Osteoblast (primary cell): ENCODE data around the gene DIPK1B. TPM values are rescaled to one million over a fixed set of nuclear protein-coding genes. Genes with fewer than 3 reads are reported as not detected.

ENCODE experiments used
- DNase-seq: peaks from one replicate; pipeline ENCODE4 v3.0.0; 2011; ENCODE audit warnings: low spot score, mixed read lengths; ENCODE audit not compliant: insufficient read length; ENCODE audit errors: missing footprints
- H2AFZ ChIP-seq: 2 replicates; pipeline ENCODE4 v1.6.0; 2011; ENCODE audit warnings: mild to moderate bottlenecking, low read length
- H3K27ac ChIP-seq: 2 replicates; pipeline ENCODE4 v1.5.1; 2011; ENCODE audit warnings: mild to moderate bottlenecking, low read depth, low read length, moderate library complexity
- H3K27me3 ChIP-seq: 2 replicates; pipeline ENCODE4 v1.6.0; 2012; ENCODE audit warnings: mild to moderate bottlenecking, control low read depth, inconsistent platforms, low read length, moderate library complexity; ENCODE audit not compliant: insufficient read depth
- H3K36me3 ChIP-seq: 2 replicates; pipeline ENCODE4 v1.5.1; 2011; ENCODE audit warnings: mild to moderate bottlenecking, low read length, control low read depth, moderate library complexity; ENCODE audit not compliant: insufficient read depth
- H3K4me1 ChIP-seq: 2 replicates; pipeline ENCODE4 v1.5.1; 2011; ENCODE audit warnings: mild to moderate bottlenecking, low read length, control low read depth, moderate library complexity; ENCODE audit not compliant: insufficient read depth
- H3K4me2 ChIP-seq: 2 replicates; pipeline ENCODE4 v1.6.0; 2011; ENCODE audit warnings: mild to moderate bottlenecking, low read length; ENCODE audit not compliant: insufficient read depth
- H3K4me3 ChIP-seq: fragments of 200-600 bp; sonication (generic); 3 replicates; pipeline ENCODE4 v1.5.1; 2012; ENCODE audit warnings: mild to moderate bottlenecking, low read length, inconsistent platforms; ENCODE audit not compliant: insufficient read depth
- H3K79me2 ChIP-seq: 2 replicates; pipeline ENCODE4 v1.6.0; 2012; ENCODE audit warnings: mild to moderate bottlenecking, low read length, control low read depth, inconsistent platforms; ENCODE audit not compliant: insufficient read depth
- H3K9me3 ChIP-seq: 2 replicates; pipeline ENCODE4 v1.5.1; 2011; ENCODE audit warnings: low read depth, low read length, control low read depth
- H4K20me1 ChIP-seq: 2 replicates; pipeline ENCODE4 v1.6.0; 2012; ENCODE audit warnings: mild to moderate bottlenecking, low read length, control low read depth; ENCODE audit not compliant: insufficient read depth
- total RNA-seq: library from RNA; depleted of rRNA; stranded (reverse); fragments of >200 nt; gene quantifications from 2 replicates; pipeline ENCODE4 v1.2.3, GENCODE V29; 2012
- TF ChIP-seq, protein P1 (sequence below): IDR thresholded peaks from 2 replicates; pipeline ENCODE4 v1.5.1; 2011; ENCODE audit warnings: mild to moderate bottlenecking, low read depth, low read length, moderate library complexity; ENCODE audit errors: extremely low read depth

DIPK1B gene
- total RNA-seq, 1 donor = not detected

DNA sequence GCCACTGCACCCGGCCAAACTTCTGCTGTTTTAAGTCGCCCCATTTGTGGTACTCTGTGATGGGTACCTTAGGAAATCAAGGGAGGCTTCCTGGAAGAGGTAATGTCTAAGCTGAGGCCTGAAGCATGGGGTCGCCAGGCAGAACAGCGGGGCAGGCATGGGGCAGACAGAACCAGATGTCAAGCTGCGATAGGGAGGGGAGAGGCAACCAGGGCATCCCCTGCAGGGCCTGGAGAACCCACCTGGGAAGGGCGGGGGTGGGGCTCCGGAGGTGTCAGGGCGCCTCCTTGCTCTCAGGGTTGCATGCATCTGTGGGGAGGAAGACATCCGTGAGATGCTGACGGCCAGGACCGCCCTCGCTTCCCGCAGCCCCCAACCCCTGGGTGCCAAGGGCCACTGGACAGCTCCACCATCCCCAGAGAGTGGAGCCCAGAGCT lies 49.2 kb downstream of the DIPK1B start:
- H3K4me3 ChIP-seq = no peak overlapping the region
- H3K36me3 ChIP-seq = no peaks in the 10 kb centered on the region
- no peaks in the 10 kb centered on the region for H3K4me1 ChIP-seq

DNA sequence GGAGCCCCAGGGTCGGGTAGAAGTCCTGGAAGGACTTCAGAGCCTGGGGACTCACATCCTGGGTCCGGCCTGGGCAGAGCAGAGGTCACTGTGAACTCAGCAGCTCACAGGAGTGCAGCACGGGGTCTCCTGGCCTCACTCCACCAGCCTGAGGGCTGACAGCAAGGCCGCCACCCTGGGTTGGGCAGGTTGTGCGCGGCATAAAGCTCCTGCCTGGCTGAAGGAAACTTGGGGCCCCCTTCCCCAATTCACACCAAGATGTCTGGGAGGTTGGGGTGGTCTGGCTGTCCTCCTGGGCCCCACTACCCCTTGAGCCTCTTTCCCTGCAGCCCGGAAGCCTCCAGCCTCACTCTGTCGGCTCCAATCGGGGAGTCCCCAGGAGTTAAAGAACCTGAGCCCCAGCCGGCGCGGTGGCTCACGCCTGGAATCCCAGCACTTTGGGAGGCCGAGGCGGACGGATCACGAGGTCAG lies 49.9 kb downstream of the DIPK1B start:
- H3K27me3 ChIP-seq = no peaks in the 10 kb centered on the region
- H4K20me1 ChIP-seq = no peaks in the 10 kb centered on the region
- H3K4me1 ChIP-seq = no peaks in the 10 kb centered on the region
- no peak overlapping the region for H2AFZ ChIP-seq
- no peak overlapping the region for H3K4me2 ChIP-seq
- TF ChIP-seq, protein P1, sequence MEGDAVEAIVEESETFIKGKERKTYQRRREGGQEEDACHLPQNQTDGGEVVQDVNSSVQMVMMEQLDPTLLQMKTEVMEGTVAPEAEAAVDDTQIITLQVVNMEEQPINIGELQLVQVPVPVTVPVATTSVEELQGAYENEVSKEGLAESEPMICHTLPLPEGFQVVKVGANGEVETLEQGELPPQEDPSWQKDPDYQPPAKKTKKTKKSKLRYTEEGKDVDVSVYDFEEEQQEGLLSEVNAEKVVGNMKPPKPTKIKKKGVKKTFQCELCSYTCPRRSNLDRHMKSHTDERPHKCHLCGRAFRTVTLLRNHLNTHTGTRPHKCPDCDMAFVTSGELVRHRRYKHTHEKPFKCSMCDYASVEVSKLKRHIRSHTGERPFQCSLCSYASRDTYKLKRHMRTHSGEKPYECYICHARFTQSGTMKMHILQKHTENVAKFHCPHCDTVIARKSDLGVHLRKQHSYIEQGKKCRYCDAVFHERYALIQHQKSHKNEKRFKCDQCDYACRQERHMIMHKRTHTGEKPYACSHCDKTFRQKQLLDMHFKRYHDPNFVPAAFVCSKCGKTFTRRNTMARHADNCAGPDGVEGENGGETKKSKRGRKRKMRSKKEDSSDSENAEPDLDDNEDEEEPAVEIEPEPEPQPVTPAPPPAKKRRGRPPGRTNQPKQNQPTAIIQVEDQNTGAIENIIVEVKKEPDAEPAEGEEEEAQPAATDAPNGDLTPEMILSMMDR = no peak
- H3K9me3 ChIP-seq = no peaks in the 10 kb centered on the region
- H3K79me2 ChIP-seq = no peaks in the 10 kb centered on the region
- H3K27ac ChIP-seq = no peak overlapping the region
- H3K4me3 ChIP-seq = no peak overlapping the region
- DNase-seq = peak; percentile 58
- no peaks in the 10 kb centered on the region for H3K36me3 ChIP-seq

More for the DNA sequence above, 49.2 kb downstream of the DIPK1B start:
- Histone ChIP-seq H4K20me1 (no peaks in the 10 kb centered on the region), H3K27ac (no peak overlapping the region), H3K4me2 (no peak overlapping the region), H2AFZ (no peak overlapping the region), H3K27me3 (no peaks in the 10 kb centered on the region), H3K9me3 (no peaks in the 10 kb centered on the region), H3K79me2 (no peaks in the 10 kb centered on the region)
- TF ChIP-seq, protein P1 = no peak
- peak; percentile 76 for DNase-seq

DNA sequence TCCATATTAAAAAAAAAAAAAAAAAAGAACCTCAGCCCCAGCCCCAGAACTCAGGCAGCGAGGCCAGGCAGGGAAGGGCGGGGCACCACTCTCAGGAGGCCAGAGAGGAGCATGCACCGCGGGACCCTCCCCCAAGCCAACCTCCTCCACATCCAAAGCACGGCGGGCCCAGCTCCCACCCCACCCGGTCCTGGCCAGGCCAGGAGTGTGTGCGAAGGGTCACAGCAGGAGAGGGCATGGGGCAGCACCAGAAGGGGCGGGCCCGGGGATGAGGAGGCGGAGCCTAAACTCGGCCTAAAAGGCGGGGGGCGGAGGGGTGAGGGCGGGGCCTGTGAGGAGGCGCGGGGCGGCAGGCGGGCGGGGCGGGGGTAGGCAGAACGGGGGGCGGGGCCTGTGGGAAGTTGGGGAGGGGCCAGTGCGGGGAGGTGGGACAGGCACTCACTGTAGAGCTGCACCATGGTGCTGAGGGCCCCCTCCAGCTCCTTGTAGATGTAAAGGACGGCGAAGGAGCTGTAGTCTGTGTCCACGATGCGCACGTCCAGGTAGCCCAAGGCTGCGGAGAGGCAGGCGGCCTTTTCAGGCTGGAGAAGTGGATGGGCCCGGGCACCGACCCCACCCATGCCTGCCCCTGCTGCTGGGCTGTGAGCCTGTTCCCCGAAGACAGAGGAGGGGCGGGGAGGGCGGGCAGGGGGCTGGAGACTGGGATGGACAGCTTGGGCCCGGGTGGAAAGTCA lies 50.7 kb downstream of the DIPK1B start:
- DNase-seq = peak; percentile 84
- TF ChIP-seq, protein P1 = no peak
- H3K4me2 ChIP-seq = no peak overlapping the region
- H3K4me1 ChIP-seq = no peaks in the 10 kb centered on the region
- H3K9me3 ChIP-seq = no peaks in the 10 kb centered on the region
- no peaks in the 10 kb centered on the region for H3K79me2 ChIP-seq
- no peaks in the 10 kb centered on the region for H4K20me1 ChIP-seq
- no peak overlapping the region for H3K4me3 ChIP-seq
- H3K27me3 ChIP-seq = peaks cover 3% of the 10 kb centered on the region
- no peaks in the 10 kb centered on the region for H3K36me3 ChIP-seq
- H2AFZ ChIP-seq = no peak overlapping the region
- H3K27ac ChIP-seq = no peak overlapping the region

- TF ChIP-seq, protein P1 = no peak
- Histone ChIP-seq H3K27ac (no peak overlapping the region), H2AFZ (no peak overlapping the region), H3K9me3 (no peaks in the 10 kb centered on the region), H3K27me3 (peaks cover 4% of the 10 kb centered on the region), H3K79me2 (no peaks in the 10 kb centered on the region), H4K20me1 (no peaks in the 10 kb centered on the region), H3K4me2 (no peak overlapping the region), H3K4me1 (no peaks in the 10 kb centered on the region), H3K4me3 (no peak overlapping the region), H3K36me3 (no peaks in the 10 kb centered on the region)
- DNase-seq = peak; percentile 76
Measured at GRCh38 chr9:136763649-136764035, 51.3 kb downstream of the DIPK1B start.
